Left cardiac atrium (tissue), 4 donors: ENCODE measurements around the gene CALHM2. TPM values are rescaled to one million over a fixed set of nuclear protein-coding genes. Genes with fewer than 3 reads are reported as not detected.
A peak's percentile ranks its signal among the peaks of the same experiment; 100 is the strongest.
"Not testable (repeated sequence)": the region's sequence is repeated elsewhere in the genome, so short reads cannot be mapped to it uniquely, and the experiment has no call there.

Source experiments
- ATAC-seq, 2 donors: fragments of 200-7000 bp; cut with Tn5 transposase; one replicate each; pipeline ENCODE4 v1.9.1; 2020; ENCODE audit warnings: mild to moderate bottlenecking in 2 of 2, moderate library complexity in 2 of 2
- DNase-seq: peaks from one replicate; pipeline ENCODE4 v3.0.0-alpha.2; 2020
- intact Hi-C, 2 donors: fragments of 100-400 bp; cut with DNase I; formaldehyde crosslinking; loops; one replicate each; pipeline versions ENCODE4 v1.14.1 to v1.15.1; 2022 to 2023
- long read RNA-seq: library from polyadenylated mRNA; unstranded; transcript quantifications from one replicate; pipeline ENCODE4 v2.0.0, GENCODE V29; 2021
- total RNA-seq, 2 donors: library from RNA; stranded (reverse); fragmentation: NEBNext Ultra II Directional; extraction: Animal tissue kit (Norgen Biotek cat#: 25700); gene quantifications; one replicate each; pipeline ENCODE4 v1.2.1, GENCODE V29; 2021
- donor health status: DM: no; HTN: yes; CAD: no.
- donor health status: DM: no; HTN: yes; CAD: no; lungs with severe emphysema.
- donor health status: DM: yes; HTN: yes; CAD: no.
- donor health status: Dilated cardiomyopathy.

CALHM2 gene
- total RNA-seq: 10 to 100 TPM; 25.6 to 30.8 TPM
- long read RNA-seq, transcript CALHM2-202 (4 exons, 1,843 nt): minor isoform, 5 of 36 reads
- long read RNA-seq, transcript CALHM2-201 (4 exons, 1,859 nt): major isoform, 8 of 36 reads
- long read RNA-seq, partial matches to known transcripts: 10 of 36 reads
- long read RNA-seq, other reads (novel, unspliced or antisense): 13 of 36 reads

GRCh38 chr10:103451831-103452505 lies at the start of gene CALHM2:
CALHM2 (minus strand) TSS chr10:103452370; CDS start chr10:103449941, 2,429 bp downstream.
- peak; percentile 80 for DNase-seq
- ATAC-seq: peak; percentile 79 to 81
- intact Hi-C loops: no loop called here

- ATAC-seq: no peak
- intact Hi-C loops: no loop called here
These were observed 49.0 kb upstream of the CALHM2 start for GRCh38 chr10:103501186-103501585.

GRCh38 chr10:103500481-103500880 lies 48.3 kb upstream of the CALHM2 start:
- no peak for ATAC-seq
- intact Hi-C loops: no loop called here
- no peak for DNase-seq

More at GRCh38 chr10:103501186-103501585, 49.0 kb upstream of the CALHM2 start:
- no peak for DNase-seq

- no peak for ATAC-seq
These were observed 47.7 kb upstream of the CALHM2 start for GRCh38 chr10:103499881-103500280.

GRCh38 chr10:103498936-103499638 lies 46.9 kb upstream of the CALHM2 start:
- intact Hi-C loops: no loop called here
- no peak for DNase-seq
- ATAC-seq: no peak

More at GRCh38 chr10:103499881-103500280, 47.7 kb upstream of the CALHM2 start:
- no peak for DNase-seq
- intact Hi-C loops: no loop called here

GRCh38 chr10:103497161-103497915 lies 45.2 kb upstream of the CALHM2 start:
- DNase-seq: no peak
- intact Hi-C loops: no loop called here
- ATAC-seq: no peak

GRCh38 chr10:103495321-103495720 lies 43.2 kb upstream of the CALHM2 start:
- DNase-seq (no peak), ATAC-seq (no peak)
- intact Hi-C loops: no loop called here

- DNase-seq: no peak
- intact Hi-C loops: no loop called here
- peak; percentile 24 to 31 for ATAC-seq
These were observed 42.0 kb upstream of the CALHM2 start for GRCh38 chr10:103493916-103494877.

GRCh38 chr10:103493362-103493915 lies 41.3 kb upstream of the CALHM2 start, which contains the start of gene NEURL1:
NEURL1 (plus strand) TSS chr10:103493705; CDS start chr10:103494388, 683 bp downstream.
- DNase-seq (no peak), ATAC-seq (peak; percentile 7 to 17)
- intact Hi-C loops: no loop called here

GRCh38 chr10:103492655-103493261 lies 40.6 kb upstream of the CALHM2 start:
- DNase-seq (no peak), ATAC-seq (no peak)
- intact Hi-C loops: no loop called here

GRCh38 chr10:103491729-103492364 lies 39.7 kb upstream of the CALHM2 start:
- intact Hi-C loops: no loop called here
- ATAC-seq (peak; percentile 70 to 82), DNase-seq (no peak)

- ATAC-seq: no peak
- intact Hi-C loops: no loop called here
- no peak for DNase-seq
These were observed 38.8 kb upstream of the CALHM2 start for GRCh38 chr10:103490986-103491314.

- intact Hi-C loops: loop anchor here in 1 of 2 donors (5.0 kb wide), 1 partner anchor 70 kb away; no protein-coding TSS in a partner anchor
- ATAC-seq (no peak), DNase-seq (no peak)
These were observed 35.2 kb upstream of the CALHM2 start for GRCh38 chr10:103487410-103487708.

- not testable (repeated sequence) for DNase-seq, ATAC-seq
- intact Hi-C loops: loop anchor here in 1 of 2 donors (5.0 kb wide), 1 partner anchor 70 kb away; no protein-coding TSS in a partner anchor
These were observed 34.7 kb upstream of the CALHM2 start for GRCh38 chr10:103486635-103487409.

GRCh38 chr10:103481974-103482531 lies 29.9 kb upstream of the CALHM2 start:
- intact Hi-C loops: no loop called here
- peak; percentile 58 to 72 for ATAC-seq
- DNase-seq: no peak

- intact Hi-C loops: no loop called here
- DNase-seq (peak; percentile 50), ATAC-seq (peak in 1 of 2 donors; percentile 40)
These were observed 28.4 kb upstream of the CALHM2 start for GRCh38 chr10:103480521-103480920.
